GM12891 (cell line): Measurements from ENCODE around the gene TRIO.

ENCODE experiments used
- POLR2AphosphoS5 ChIP-seq: IDR thresholded peaks from 2 replicates; pipeline ENCODE4 v1.6.1; 2011; ENCODE audit warnings: low read depth, low read length, control low read depth
- TAF1 ChIP-seq: IDR thresholded peaks from 2 replicates; pipeline ENCODE4 v1.6.1; 2011; ENCODE audit warnings: low read depth, low read length, control low read depth

GRCh38 chr5:14405706-14406553 is 262.8 kb downstream of the TRIO start:
- TF ChIP-seq POLR2AphosphoS5: no peak
- no peak for TF ChIP-seq TAF1
